K562 (cell line): ENCODE measurements around the gene STT3B. TPM values are rescaled to one million over a fixed set of nuclear protein-coding genes. Genes with fewer than 3 reads are reported as not detected.

Experiments
- CHD2 ChIP-seq: IDR thresholded peaks from 2 replicates; pipeline ENCODE4 v1.6.1; 2011; ENCODE audit warnings: low read depth, low read length
- DEAF1 ChIP-seq: fragments of 450-650 bp; formaldehyde crosslinking; IDR thresholded peaks from 2 replicates; pipeline ENCODE4 v1.4.0; 2020; ENCODE audit warnings: mild to moderate bottlenecking, moderate library complexity
- E2F4 ChIP-seq: sonication (generic); formaldehyde crosslinking; IDR thresholded peaks from 2 replicates; pipeline ENCODE4 v1.8.0; 2022; ENCODE audit warnings: mild to moderate bottlenecking, low read depth, missing genetic modification reagents
- GTF2B ChIP-seq: IDR thresholded peaks from 2 replicates; pipeline ENCODE4 v1.6.1; 2011; ENCODE audit not compliant: insufficient read length; ENCODE audit errors: extremely low read depth
- MEIS2 ChIP-seq: fragments of 450-650 bp; IDR thresholded peaks from 2 replicates; pipeline ENCODE4 v1.6.1; 2014; ENCODE audit warnings: mild to moderate bottlenecking; ENCODE audit not compliant: partially characterized antibody
- SIN3A ChIP-seq, 2 experiments: fragments of 150-350 bp in 1 of 2; IDR thresholded peaks; 2 replicates each; pipeline ENCODE4 v1.6.1; 2011 to 2016; ENCODE audit warnings: borderline replicate concordance in 2 of 2, low read depth in 2 of 2, low read length in 2 of 2, mild to moderate bottlenecking in 2 of 2, moderate library complexity in 2 of 2; ENCODE audit not compliant: control insufficient read depth in 1 of 2
- ZNF184 ChIP-seq: sonication (generic); formaldehyde crosslinking; IDR thresholded peaks from 2 replicates; pipeline ENCODE4 v1.5.0; 2020; ENCODE audit warnings: missing genetic modification reagents
- polyA plus RNA-seq, 8 experiments: library from polyadenylated mRNA; depleted of rRNA in 4 of 8; stranded (reverse) in 5 of 8; unstranded in 3 of 8; fragments of >200 nt; fragmentation: Nextera tagmentation in 2 of 8; fragmentation: Illumina TruSeq in 1 of 8; extraction: Ambion mirVana in 2 of 8; extraction: Trizol in 1 of 8; gene quantifications; 2 replicates each; pipeline versions ENCODE4 v1.2.1 to v1.2.3, GENCODE V29; 2011 to 2014; ENCODE audit warnings: inconsistent platforms in 1 of 8, missing spikeins in 1 of 8
- total RNA-seq, 7 experiments: library from RNA; depleted of rRNA in 6 of 7; stranded (reverse); fragments of >200 nt in 6 of 7; fragmentation: Illumina TruSeq in 2 of 7; extraction: Trizol in 2 of 7; gene quantifications; 2 replicates each; pipeline versions ENCODE4 v1.2.1 to v1.2.3, GENCODE V29; 2011 to 2021; ENCODE audit warnings: low replicate concordance in 1 of 7

The STT3B gene
- total and polyA plus RNA-seq, 9 of the 15 experiments (the other 6 are each of a cell fraction or from before 2014, with no cell fraction given): 22.4 to 147 (median 100) TPM

- TF ChIP-seq E2F4 (no peak), DEAF1 (CRISPR knock-in tag) (no peak), ZNF184 (CRISPR knock-in tag) (no peak), SIN3A (IDR thresholded peaks at IDR 0.05; ENCODE audit: borderline replicate concordance in 2 of 2, control insufficient read depth in 1 of 2, low read depth in 2 of 2, low read length in 2 of 2) (no peak), CHD2 (no peak), MEIS2 (no peak), GTF2B (no peak)
- TF ChIP-seq, all 486 proteins: peak for 0
Observed at GRCh38 chr3:31505371-31506048, 27.2 kb upstream of the STT3B start (continued).
